Measurements from ENCODE around the gene ISLR2. TPM values are rescaled to one million over a fixed set of nuclear protein-coding genes. Genes with fewer than 3 reads are reported as not detected.

Gene ISLR2
- total RNA-seq, 1 donor from 2014 or later = 2.1 TPM

- Histone ChIP-seq H3K36me3 (ENCODE audit: control insufficient read depth in 3 of 3, insufficient read depth in 3 of 3, low read length in 3 of 3) (peaks cover 0 to 2% (median 0%) of the 10 kb centered on the region in 3 donors), H3K4me1 (ENCODE audit: control insufficient read depth in 3 of 3, insufficient read depth in 3 of 3, low read length in 3 of 3) (peaks cover 21 to 39% (median 24%) of the 10 kb centered on the region in 3 donors), H3K9me3 (ENCODE audit: control insufficient read depth in 3 of 3, low read length in 3 of 3) (no peaks in the 10 kb centered on the region), H3K4me3 (ENCODE audit: low read length in 3 of 3) (no peak overlapping the region), H3K27ac (ENCODE audit: low read depth, low read length) (no peak overlapping the region), H3K9ac (ENCODE audit: low read depth in 1 of 3, low read length in 3 of 3) (no peak overlapping the region), H3K27me3 (ENCODE audit: control insufficient read depth in 3 of 3, insufficient read depth in 3 of 3, low read length in 3 of 3) (no peaks in the 10 kb centered on the region)
These were observed 39.9 kb downstream of the ISLR2 start for GRCh38 chr15:74170071-74170844.

DNA sequence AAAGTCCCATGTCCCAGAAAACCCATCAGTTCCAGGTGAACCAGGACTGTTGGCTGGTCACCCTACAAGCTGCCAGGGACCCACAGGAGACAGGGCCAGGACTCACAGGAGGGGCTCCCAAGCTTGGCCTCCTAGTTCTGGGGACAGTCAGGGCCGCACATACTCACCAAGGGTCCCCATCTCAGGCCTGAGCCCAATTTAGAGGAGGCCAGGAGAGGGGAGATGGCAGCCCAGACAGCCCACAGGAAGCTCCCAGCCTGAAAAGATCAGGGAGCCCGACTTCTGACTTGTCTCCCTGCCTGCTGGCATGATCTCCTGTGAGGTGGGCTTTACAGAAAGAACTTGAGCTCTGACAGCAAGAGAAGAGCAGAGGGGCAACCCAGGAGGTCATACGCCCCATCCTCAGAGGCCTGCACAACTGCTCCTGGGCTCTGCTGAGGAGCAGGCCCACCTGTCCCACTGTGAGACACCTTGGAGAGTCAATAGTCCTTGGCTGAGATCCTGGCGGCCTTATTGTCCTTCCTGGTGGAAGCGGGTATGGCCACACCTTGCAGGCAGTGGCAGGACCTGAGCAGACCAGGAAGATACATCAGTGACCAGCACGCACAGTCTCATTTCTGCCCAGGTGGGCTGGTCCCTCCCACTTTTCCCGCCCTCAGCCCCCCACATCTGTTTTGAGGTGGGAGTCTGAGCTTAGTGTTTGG, 40.6 kb downstream of the ISLR2 start:
- Histone ChIP-seq H3K27ac (ENCODE audit: low read depth, low read length) (no peak overlapping the region), H3K4me3 (ENCODE audit: low read length in 3 of 3) (no peak overlapping the region), H3K4me1 (ENCODE audit: control insufficient read depth in 3 of 3, insufficient read depth in 3 of 3, low read length in 3 of 3) (peaks cover 27 to 41% (median 31%) of the 10 kb centered on the region in 3 donors), H3K36me3 (ENCODE audit: control insufficient read depth in 3 of 3, insufficient read depth in 3 of 3, low read length in 3 of 3) (peaks cover 0 to 2% (median 0%) of the 10 kb centered on the region in 3 donors), H3K27me3 (ENCODE audit: control insufficient read depth in 3 of 3, insufficient read depth in 3 of 3, low read length in 3 of 3) (no peaks in the 10 kb centered on the region), H3K9me3 (ENCODE audit: control insufficient read depth in 3 of 3, low read length in 3 of 3) (no peaks in the 10 kb centered on the region), H3K9ac (ENCODE audit: low read depth in 1 of 3, low read length in 3 of 3) (no peak overlapping the region)

GRCh38 chr15:74171965-74172541, 41.7 kb downstream of the ISLR2 start:
- H3K27me3 ChIP-seq (ENCODE audit: control insufficient read depth in 3 of 3, insufficient read depth in 3 of 3, low read length in 3 of 3) = no peaks in the 10 kb centered on the region
- peaks cover 0 to 2% (median 0%) of the 10 kb centered on the region in 3 donors for H3K36me3 ChIP-seq (ENCODE audit: control insufficient read depth in 3 of 3, insufficient read depth in 3 of 3, low read length in 3 of 3)
- H3K27ac ChIP-seq (ENCODE audit: low read depth, low read length) = peak overlapping the region; percentile 80
- no peaks in the 10 kb centered on the region for H3K9me3 ChIP-seq (ENCODE audit: control insufficient read depth in 3 of 3, low read length in 3 of 3)
- H3K9ac ChIP-seq (ENCODE audit: low read depth in 1 of 3, low read length in 3 of 3) = no peak overlapping the region
- H3K4me1 ChIP-seq (ENCODE audit: control insufficient read depth in 3 of 3, insufficient read depth in 3 of 3, low read length in 3 of 3) = peaks cover 37 to 46% (median 37%) of the 10 kb centered on the region in 3 donors
- H3K4me3 ChIP-seq (ENCODE audit: low read length in 3 of 3) = no peak overlapping the region

DNA sequence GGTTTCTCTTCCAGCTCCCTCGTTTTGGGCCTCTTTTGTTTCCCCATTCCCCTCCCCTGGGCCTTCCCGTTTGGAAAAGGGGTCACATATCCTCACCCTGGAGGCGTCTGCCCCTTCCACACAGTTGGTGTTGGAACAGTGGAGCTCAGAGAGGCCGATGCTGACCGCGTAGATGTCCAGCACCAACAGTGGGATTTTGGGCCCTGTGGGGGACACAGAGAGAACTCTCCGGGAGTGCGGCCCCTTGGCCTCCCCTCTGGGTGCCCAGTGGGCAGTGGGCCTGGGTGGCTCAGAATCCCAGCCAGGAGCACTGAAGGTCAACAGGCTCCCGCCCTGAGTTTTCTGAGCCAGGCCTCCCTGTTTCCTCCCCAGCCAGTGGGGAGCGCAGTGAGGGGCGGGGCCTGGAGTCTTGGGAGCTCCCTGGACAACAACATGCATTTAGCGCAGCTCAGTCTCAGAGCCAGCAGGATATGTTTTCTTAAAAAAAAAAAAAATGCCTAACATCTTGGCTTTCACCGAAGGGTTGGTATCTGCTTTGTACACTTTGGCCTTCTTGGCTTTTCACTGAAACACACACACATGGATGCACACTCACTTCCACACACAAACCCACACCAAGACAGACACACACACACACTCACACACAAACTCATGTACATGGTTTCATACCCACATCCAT, 42.5 kb downstream of the ISLR2 start:
- peak overlapping the region in 2 of 3 donors; percentile 0 to 45 for H3K9ac ChIP-seq (ENCODE audit: low read depth in 1 of 3, low read length in 3 of 3)

DNA sequence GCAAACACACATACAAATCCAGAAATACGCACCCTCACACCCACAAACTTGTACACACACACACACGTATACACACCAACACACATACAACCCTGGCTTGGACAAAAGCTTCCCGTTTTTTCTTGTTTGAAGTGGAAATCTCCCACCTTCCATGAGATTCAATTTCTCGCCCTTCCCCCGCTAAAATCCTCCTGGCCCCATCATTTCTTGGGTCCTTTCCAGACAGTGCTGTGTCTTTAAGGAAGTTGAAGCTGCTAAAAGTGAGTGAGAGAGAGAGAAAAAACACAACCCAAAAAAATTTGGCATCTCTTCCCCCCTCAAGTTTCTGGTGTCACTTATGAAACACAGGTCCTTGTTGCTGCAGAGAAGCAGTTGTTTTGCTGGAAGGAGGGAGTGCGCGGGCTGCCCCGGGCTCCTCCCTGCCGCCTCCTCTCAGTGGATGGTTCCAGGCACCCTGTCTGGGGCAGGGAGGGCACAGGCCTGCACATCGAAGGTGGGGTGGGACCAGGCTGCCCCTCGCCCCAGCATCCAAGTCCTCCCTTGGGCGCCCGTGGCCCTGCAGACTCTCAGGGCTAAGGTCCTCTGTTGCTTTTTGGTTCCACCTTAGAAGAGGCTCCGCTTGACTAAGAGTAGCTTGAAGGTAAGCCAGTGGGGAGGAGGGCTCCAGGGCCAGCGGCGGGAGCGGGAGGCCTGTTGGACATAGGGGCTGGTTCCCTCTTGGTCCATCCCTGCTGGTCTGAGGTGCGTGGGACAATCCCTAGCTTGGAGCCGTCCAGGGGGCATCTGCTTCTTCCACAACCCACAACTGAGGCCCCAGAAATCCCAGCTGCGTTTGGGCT, 43.2 kb downstream of the ISLR2 start, which contains the start of gene ISLR:
ISLR (plus strand) TSS at position 331 of the 839 bp plus-strand sequence. CDS start 1,149 bp downstream, outside the sequence.
- Histone ChIP-seq H3K27me3 (ENCODE audit: control insufficient read depth in 3 of 3, insufficient read depth in 3 of 3, low read length in 3 of 3) (peaks cover 0 to 4% (median 0%) of the 10 kb centered on the region in 3 donors), H3K4me1 (ENCODE audit: control insufficient read depth in 3 of 3, insufficient read depth in 3 of 3, low read length in 3 of 3) (peaks cover 46 to 53% (median 51%) of the 10 kb centered on the region in 3 donors), H3K36me3 (ENCODE audit: control insufficient read depth in 3 of 3, insufficient read depth in 3 of 3, low read length in 3 of 3) (peaks cover 0 to 2% (median 0%) of the 10 kb centered on the region in 3 donors), H3K4me3 (ENCODE audit: low read length in 3 of 3) (peak within 1 kb of the TSS; percentile 54 to 63 (median 58)), H3K9me3 (ENCODE audit: control insufficient read depth in 3 of 3, low read length in 3 of 3) (no peaks in the 10 kb centered on the region), H3K9ac (ENCODE audit: low read depth in 1 of 3, low read length in 3 of 3) (peak within 1 kb of the TSS; percentile 57 to 76 (median 59)), H3K27ac (ENCODE audit: low read depth, low read length) (peak within 1 kb of the TSS; percentile 80)

More for the DNA sequence above, 42.5 kb downstream of the ISLR2 start:
- Histone ChIP-seq H3K9me3 (ENCODE audit: control insufficient read depth in 3 of 3, low read length in 3 of 3) (no peaks in the 10 kb centered on the region), H3K4me1 (ENCODE audit: control insufficient read depth in 3 of 3, insufficient read depth in 3 of 3, low read length in 3 of 3) (peaks cover 39 to 50% (median 44%) of the 10 kb centered on the region in 3 donors), H3K27me3 (ENCODE audit: control insufficient read depth in 3 of 3, insufficient read depth in 3 of 3, low read length in 3 of 3) (no peaks in the 10 kb centered on the region), H3K4me3 (ENCODE audit: low read length in 3 of 3) (peak overlapping the region in 2 of 3 donors; percentile 31 to 63), H3K36me3 (ENCODE audit: control insufficient read depth in 3 of 3, insufficient read depth in 3 of 3, low read length in 3 of 3) (peaks cover 0 to 2% (median 0%) of the 10 kb centered on the region in 3 donors), H3K27ac (ENCODE audit: low read depth, low read length) (peak overlapping the region; percentile 80)

DNA sequence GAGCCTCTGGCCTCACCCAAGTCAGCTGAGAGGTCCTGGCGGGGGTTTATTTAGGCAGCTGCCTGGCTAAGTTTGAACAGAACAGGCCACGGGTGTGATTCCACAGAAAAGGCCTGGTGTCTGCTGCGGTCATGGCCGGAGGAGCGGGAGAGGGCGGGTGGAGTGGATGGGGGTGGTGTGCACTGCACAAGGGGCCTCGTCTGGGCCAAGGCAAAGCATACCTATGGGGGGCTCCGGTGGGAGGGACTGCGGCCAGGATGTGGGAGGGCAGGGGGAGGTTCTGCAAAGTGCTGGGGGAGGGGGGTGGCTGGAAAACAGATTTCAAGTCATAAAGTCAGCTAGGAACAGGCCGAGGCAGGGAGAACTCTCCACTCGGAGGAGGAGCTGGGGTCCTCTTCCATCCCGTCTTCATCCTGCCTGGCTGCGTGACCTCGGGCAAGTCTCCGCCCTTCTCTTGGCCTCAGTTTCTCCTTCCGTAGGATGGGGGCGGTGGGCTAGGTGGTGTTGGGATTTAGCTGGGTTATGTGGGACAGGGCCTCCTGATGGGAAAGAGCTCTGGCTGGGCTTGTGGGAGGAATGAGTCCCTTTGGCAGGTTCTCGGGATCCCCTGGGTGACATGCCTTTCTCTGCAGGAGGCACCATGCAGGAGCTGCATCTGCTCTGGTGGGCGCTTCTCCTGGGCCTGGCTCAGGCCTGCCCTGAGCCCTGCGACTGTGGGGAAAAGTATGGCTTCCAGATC, 44.0 kb downstream of the ISLR2 start:
- Histone ChIP-seq H3K9me3 (ENCODE audit: control insufficient read depth in 3 of 3, low read length in 3 of 3) (no peaks in the 10 kb centered on the region), H3K4me3 (ENCODE audit: low read length in 3 of 3) (peak overlapping the region; percentile 54 to 63 (median 58)), H3K4me1 (ENCODE audit: control insufficient read depth in 3 of 3, insufficient read depth in 3 of 3, low read length in 3 of 3) (peaks cover 48 to 53% (median 52%) of the 10 kb centered on the region in 3 donors), H3K27me3 (ENCODE audit: control insufficient read depth in 3 of 3, insufficient read depth in 3 of 3, low read length in 3 of 3) (peaks cover 0 to 4% (median 0%) of the 10 kb centered on the region in 3 donors), H3K36me3 (ENCODE audit: control insufficient read depth in 3 of 3, insufficient read depth in 3 of 3, low read length in 3 of 3) (peaks cover 0 to 2% (median 0%) of the 10 kb centered on the region in 3 donors), H3K9ac (ENCODE audit: low read depth in 1 of 3, low read length in 3 of 3) (peak overlapping the region; percentile 57 to 76 (median 59)), H3K27ac (ENCODE audit: low read depth, low read length) (peak overlapping the region; percentile 77)

DNA sequence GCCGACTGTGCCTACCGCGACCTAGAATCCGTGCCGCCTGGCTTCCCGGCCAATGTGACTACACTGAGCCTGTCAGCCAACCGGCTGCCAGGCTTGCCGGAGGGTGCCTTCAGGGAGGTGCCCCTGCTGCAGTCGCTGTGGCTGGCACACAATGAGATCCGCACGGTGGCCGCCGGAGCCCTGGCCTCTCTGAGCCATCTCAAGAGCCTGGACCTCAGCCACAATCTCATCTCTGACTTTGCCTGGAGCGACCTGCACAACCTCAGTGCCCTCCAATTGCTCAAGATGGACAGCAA, 44.5 kb downstream of the ISLR2 start:
- H3K9me3 ChIP-seq (ENCODE audit: control insufficient read depth in 3 of 3, low read length in 3 of 3) = no peaks in the 10 kb centered on the region
- H3K27me3 ChIP-seq (ENCODE audit: control insufficient read depth in 3 of 3, insufficient read depth in 3 of 3, low read length in 3 of 3) = peaks cover 0 to 5% (median 0%) of the 10 kb centered on the region in 3 donors
- H3K27ac ChIP-seq (ENCODE audit: low read depth, low read length) = no peak overlapping the region
- H3K36me3 ChIP-seq (ENCODE audit: control insufficient read depth in 3 of 3, insufficient read depth in 3 of 3, low read length in 3 of 3) = peaks cover 0 to 2% (median 0%) of the 10 kb centered on the region in 3 donors
- H3K9ac ChIP-seq (ENCODE audit: low read depth in 1 of 3, low read length in 3 of 3) = peak overlapping the region in 1 of 3 donors; percentile 76
- H3K4me1 ChIP-seq (ENCODE audit: control insufficient read depth in 3 of 3, insufficient read depth in 3 of 3, low read length in 3 of 3) = peaks cover 53 to 58% (median 55%) of the 10 kb centered on the region in 3 donors
- peak overlapping the region; percentile 45 to 62 (median 54) for H3K4me3 ChIP-seq (ENCODE audit: low read length in 3 of 3)

DNA sequence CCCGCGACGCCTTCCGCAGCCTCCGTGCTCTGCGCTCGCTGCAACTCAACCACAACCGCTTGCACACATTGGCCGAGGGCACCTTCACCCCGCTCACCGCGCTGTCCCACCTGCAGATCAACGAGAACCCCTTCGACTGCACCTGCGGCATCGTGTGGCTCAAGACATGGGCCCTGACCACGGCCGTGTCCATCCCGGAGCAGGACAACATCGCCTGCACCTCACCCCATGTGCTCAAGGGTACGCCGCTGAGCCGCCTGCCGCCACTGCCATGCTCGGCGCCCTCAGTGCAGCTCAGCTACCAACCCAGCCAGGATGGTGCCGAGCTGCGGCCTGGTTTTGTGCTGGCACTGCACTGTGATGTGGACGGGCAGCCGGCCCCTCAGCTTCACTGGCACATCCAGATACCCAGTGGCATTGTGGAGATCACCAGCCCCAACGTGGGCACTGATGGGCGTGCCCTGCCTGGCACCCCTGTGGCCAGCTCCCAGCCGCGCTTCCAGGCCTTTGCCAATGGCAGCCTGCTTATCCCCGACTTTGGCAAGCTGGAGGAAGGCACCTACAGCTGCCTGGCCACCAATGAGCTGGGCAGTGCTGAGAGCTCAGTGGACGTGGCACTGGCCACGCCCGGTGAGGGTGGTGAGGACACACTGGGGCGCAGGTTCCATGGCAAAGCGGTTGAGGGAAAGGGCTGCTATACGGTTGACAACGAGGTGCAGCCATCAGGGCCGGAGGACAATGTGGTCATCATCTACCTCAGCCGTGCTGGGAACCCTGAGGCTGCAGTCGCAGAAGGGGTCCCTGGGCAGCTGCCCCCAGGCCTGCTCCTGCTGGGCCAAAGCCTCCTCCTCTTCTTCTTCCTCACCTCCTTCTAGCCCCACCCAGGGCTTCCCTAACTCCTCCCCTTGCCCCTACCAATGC, 45.1 kb downstream of the ISLR2 start:
- H3K9ac ChIP-seq (ENCODE audit: low read depth in 1 of 3, low read length in 3 of 3) = peak overlapping the region in 1 of 3 donors; percentile 76
- H3K27ac ChIP-seq (ENCODE audit: low read depth, low read length) = no peak overlapping the region
- H3K4me3 ChIP-seq (ENCODE audit: low read length in 3 of 3) = peak overlapping the region in 2 of 3 donors; percentile 45 to 62
- peaks cover 59 to 64% (median 59%) of the 10 kb centered on the region in 3 donors for H3K4me1 ChIP-seq (ENCODE audit: control insufficient read depth in 3 of 3, insufficient read depth in 3 of 3, low read length in 3 of 3)
- H3K27me3 ChIP-seq (ENCODE audit: control insufficient read depth in 3 of 3, insufficient read depth in 3 of 3, low read length in 3 of 3) = peaks cover 0 to 9% (median 0%) of the 10 kb centered on the region in 3 donors
- peaks cover 0 to 2% (median 0%) of the 10 kb centered on the region in 3 donors for H3K36me3 ChIP-seq (ENCODE audit: control insufficient read depth in 3 of 3, insufficient read depth in 3 of 3, low read length in 3 of 3)
- no peaks in the 10 kb centered on the region for H3K9me3 ChIP-seq (ENCODE audit: control insufficient read depth in 3 of 3, low read length in 3 of 3)
